Endometrial microvascular endothelial cells (primary cell): ENCODE data around the gene RPL27A. TPM values are rescaled to one million over a fixed set of nuclear protein-coding genes. Genes with fewer than 3 reads are reported as not detected.

Experiments used
- in situ Hi-C: cut with HindIII; loops from 2 replicates; pipeline ENCODE4 v1.10.0; 2017; ENCODE audit warnings: low sequenced_read_pairs, low pct_unique_long_range_greater_than_20kb; ENCODE audit errors: inconsistent ontology term
- total RNA-seq: library from RNA; depleted of rRNA; stranded (reverse); fragments of >200 nt; gene quantifications from one replicate; pipeline ENCODE4 v1.2.3, GENCODE V29; 2015; ENCODE audit errors: inconsistent ontology term

The RPL27A gene
- total RNA-seq, 1 donor from 2014 or later, result 842 TPM

DNA sequence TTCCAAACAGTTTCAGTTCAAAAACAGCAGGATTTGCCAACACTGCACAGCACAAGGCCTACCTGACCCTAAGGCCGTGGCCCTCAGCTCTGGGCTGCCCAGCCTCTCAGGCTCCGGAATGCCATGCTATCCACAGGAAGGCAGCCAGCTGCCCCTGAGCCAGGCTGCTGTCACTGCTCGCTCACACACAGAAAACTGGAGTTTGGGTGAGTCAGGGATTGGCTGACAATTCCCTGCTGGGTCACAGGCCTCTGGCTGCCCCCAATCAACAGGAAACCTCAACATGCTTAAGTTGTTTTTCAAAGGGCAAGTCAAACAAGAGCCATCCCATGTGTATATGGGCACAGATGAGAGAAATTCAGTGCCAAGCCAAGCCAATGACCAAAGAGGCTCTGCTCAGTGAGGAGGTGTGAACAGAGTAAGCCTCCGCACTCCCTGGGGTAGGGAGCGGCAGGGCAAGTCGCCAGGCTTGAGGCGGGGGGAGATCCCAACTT, 50.2 kb downstream of the RPL27A start:
- in situ Hi-C loops, result no loop called here

DNA sequence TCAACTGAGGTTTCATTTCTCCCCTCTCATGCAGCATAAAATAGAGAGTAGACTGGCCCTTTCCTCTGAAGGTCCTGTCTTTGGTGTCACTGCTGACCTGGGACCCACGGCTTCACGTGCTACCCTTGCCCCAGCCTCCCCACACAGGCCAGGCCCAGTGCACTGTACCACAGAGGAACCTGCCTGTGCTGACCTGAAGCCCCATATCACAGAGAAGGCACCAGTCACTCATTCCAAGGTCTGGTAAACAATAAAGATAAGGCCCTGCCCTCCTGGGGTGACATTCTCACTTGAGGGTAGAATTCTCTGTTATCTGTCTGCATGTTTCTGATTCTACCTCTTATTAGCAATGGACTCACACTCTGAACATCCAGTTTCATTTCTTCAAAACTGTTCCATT, 51.3 kb downstream of the RPL27A start:
- in situ Hi-C loops, result no loop called here

DNA sequence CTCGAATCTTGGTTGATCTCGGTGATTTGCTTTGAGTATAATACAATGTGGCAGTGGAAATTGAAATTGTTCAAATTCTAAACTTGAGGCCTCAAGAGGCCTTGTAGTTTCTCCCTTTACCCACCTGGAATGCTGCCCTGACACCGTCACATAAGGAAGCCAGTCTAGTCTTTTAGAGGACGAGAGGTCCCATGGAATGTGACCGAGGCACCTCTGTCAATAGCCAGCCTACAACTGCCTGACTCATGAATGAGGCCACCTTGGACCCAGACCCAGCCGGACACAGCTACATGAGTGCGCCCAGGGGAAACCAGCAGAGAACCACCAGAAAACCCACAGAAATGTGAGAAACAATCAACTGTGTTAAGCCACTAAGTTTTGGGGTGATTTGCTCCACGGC, 52.5 kb downstream of the RPL27A start:
- in situ Hi-C loops, result no loop called here

DNA sequence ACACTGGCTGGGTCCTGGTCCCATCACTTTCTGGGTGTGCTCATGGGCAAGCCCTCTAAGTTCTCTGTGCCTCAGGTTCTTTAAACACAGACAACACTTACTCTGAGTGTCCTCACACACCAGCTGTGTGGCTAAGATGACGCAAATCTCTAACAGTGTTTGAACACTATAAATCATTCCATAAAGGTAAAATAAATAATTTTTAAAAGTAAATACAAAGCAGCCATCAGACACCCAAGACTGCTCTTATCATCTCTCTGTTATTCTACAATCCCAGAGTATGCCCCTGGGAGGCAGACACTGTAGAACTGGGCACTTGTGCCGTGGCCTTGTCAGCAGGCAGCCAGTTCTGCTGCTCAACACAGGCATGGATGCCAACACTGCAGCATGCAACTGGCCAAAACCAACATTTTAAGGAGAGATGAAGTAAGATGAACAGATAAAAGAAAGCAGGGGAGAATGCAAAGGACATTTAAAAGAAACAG, 56.8 kb downstream of the RPL27A start:
- in situ Hi-C loops, result no loop called here

Other genes starting within 250 kb of the RPL27A start
- gene STK33, start 88.6 kb upstream of the RPL27A start, total RNA-seq, result 0.28 TPM
- 5.7 TPM for gene TRIM66, start 127 bp upstream of the RPL27A start, total RNA-seq
- gene AKIP1, start 228.4 kb downstream of the RPL27A start, total RNA-seq, result 28.6 TPM